GM10248 (cell line): Measurements from ENCODE around the gene ADK.

Experiments
- CTCF ChIA-PET: fragments of 300-600 bp; sonication (Branson Sonifier 250); formaldehyde crosslinking; extraction: SDS; loops from one replicate; lab custom pipeline; 2021; ENCODE audit warnings: antibody characterized with exemption; lab: Yijun Ruan, JAX
- POLR2A ChIA-PET: fragments of 350-650 bp; sonication (Branson Sonifier 250); formaldehyde crosslinking; extraction: SDS; loops from one replicate; lab custom pipeline; 2020; ENCODE audit warnings: antibody characterized with exemption; lab: Yijun Ruan, JAX
- DNase-seq: peaks from one replicate; pipeline ENCODE4 v3.0.0; 2012; ENCODE audit errors: extremely low spot score
- CTCF ChIP-seq: IDR thresholded peaks from 2 replicates; pipeline ENCODE4 v1.5.1; 2012; ENCODE audit warnings: mild to moderate bottlenecking, low read depth; ENCODE audit errors: extremely low read depth, missing control alignments, control extremely low read depth

The ADK gene

GRCh38 chr10:74153123-74153522, 2.1 kb downstream of the ADK start:
- ChIA-PET POLR2A (no interaction called here), CTCF (interaction anchor here (0.9 to 2.2 kb wide), 4 partner anchors 8 to 60 kb away, joined by 3 to 6 read pairs (median 4); no protein-coding TSS in a partner anchor)
- no peak for TF ChIP-seq CTCF
- DNase-seq: no peak

GRCh38 chr10:74153676-74154075, 2.7 kb downstream of the ADK start:
- POLR2A ChIA-PET: no interaction called here

GRCh38 chr10:74156919-74157289, 5.9 kb downstream of the ADK start:
- POLR2A ChIA-PET: interaction anchor here (0.6 to 1.1 kb wide), 2 partner anchors 10 to 34 kb away, joined by 3 to 5 read pairs; no protein-coding TSS in a partner anchor
- TF ChIP-seq CTCF: no peak
- DNase-seq: no peak
- CTCF ChIA-PET: interaction anchor here (1.0 to 2.3 kb wide), 4 partner anchors 15 to 50 kb away, joined by 3 to 9 read pairs (median 4); no protein-coding TSS in a partner anchor

More at GRCh38 chr10:74153676-74154075, 2.7 kb downstream of the ADK start:
- no peak for DNase-seq
- TF ChIP-seq CTCF: no peak
- CTCF ChIA-PET: interaction anchor here (0.9 to 2.2 kb wide), 5 partner anchors 9 to 90 kb away, joined by 3 to 6 read pairs (median 4); no protein-coding TSS in a partner anchor

- POLR2A ChIA-PET: no interaction called here
Measured at GRCh38 chr10:74160013-74160412, 9.0 kb downstream of the ADK start.

GRCh38 chr10:74163319-74164068, 12.5 kb downstream of the ADK start:
- no peak for DNase-seq
- TF ChIP-seq CTCF: no peak
- POLR2A ChIA-PET: no interaction called here
- CTCF ChIA-PET: interaction anchor here (1.1 to 1.4 kb wide), 2 partner anchors 8 to 50 kb away, joined by 3 to 4 read pairs; no protein-coding TSS in a partner anchor

More at GRCh38 chr10:74160013-74160412, 9.0 kb downstream of the ADK start:
- CTCF ChIA-PET: interaction anchor here (1.4 kb wide), 1 partner anchor 9 kb away, joined by 3 read pairs; no protein-coding TSS in a partner anchor
- DNase-seq: no peak
- no peak for TF ChIP-seq CTCF

- DNase-seq: no peak
- ChIA-PET POLR2A (interaction anchor here (0.5 kb wide), 1 partner anchor 661 kb away, joined by 3 read pairs; no protein-coding TSS in a partner anchor), CTCF (interaction anchor here (2.5 to 3.6 kb wide), 2 partner anchors 10 to 14 kb away, joined by 8 to 11 read pairs; partner anchors contain the start of genes ADK and AP3M1)
- TF ChIP-seq CTCF: no peak
Measured at GRCh38 chr10:74164716-74165529, 13.9 kb downstream of the ADK start.
